NB4 (cell line): ENCODE data around the gene MAST4.

Source experiments
- DNase-seq: peaks from one replicate; pipeline ENCODE4 v3.0.0; 2010; ENCODE audit warnings: low read depth
- H3K4me3 ChIP-seq: one replicate; pipeline ENCODE4 v1.5.1; 2011; ENCODE audit warnings: mild to moderate bottlenecking, low read depth, low read length, moderate library complexity
- CTCF ChIP-seq: IDR thresholded peaks from one replicate; pipeline ENCODE4 v1.5.1; 2012; ENCODE audit warnings: low read depth, low read length
- MAX ChIP-seq: IDR thresholded peaks from 2 replicates; pipeline ENCODE4 v1.6.1; 2011; ENCODE audit warnings: low read depth, low read length
- MYC ChIP-seq: IDR thresholded peaks from 2 replicates; pipeline ENCODE4 v1.6.1; 2011; ENCODE audit warnings: low read depth, low read length
- POLR2A ChIP-seq: IDR thresholded peaks from 2 replicates; pipeline ENCODE4 v1.6.1; 2011; ENCODE audit warnings: mild to moderate bottlenecking; ENCODE audit not compliant: insufficient read length; ENCODE audit errors: extremely low read depth

MAST4 gene

GRCh38 chr5:66603881-66604280 lies 7.7 kb downstream of the MAST4 start:
- DNase-seq, result no peak
- TF ChIP-seq MYC, result no peak
- TF ChIP-seq POLR2A, result no peak
- TF ChIP-seq MAX, result no peak
- H3K4me3 ChIP-seq, result no peak overlapping the region

- TF ChIP-seq MAX, result no peak
- no peak for TF ChIP-seq MYC
- TF ChIP-seq CTCF, result no peak
- TF ChIP-seq POLR2A, result no peak
- DNase-seq, result no peak
- no peak overlapping the region for H3K4me3 ChIP-seq
These were observed 10.5 kb downstream of the MAST4 start for GRCh38 chr5:66606713-66607112.

GRCh38 chr5:66608501-66608900 lies 12.3 kb downstream of the MAST4 start:
- TF ChIP-seq POLR2A (no peak), MYC (no peak), MAX (no peak), CTCF (no peak)
- no peak for DNase-seq
- no peak overlapping the region for H3K4me3 ChIP-seq

GRCh38 chr5:66609615-66610014 lies 13.4 kb downstream of the MAST4 start:
- TF ChIP-seq MAX (no peak), CTCF (no peak), POLR2A (no peak), MYC (no peak)
- no peak for DNase-seq
- no peak overlapping the region for H3K4me3 ChIP-seq

- no peak overlapping the region for H3K4me3 ChIP-seq
- no peak for DNase-seq
- TF ChIP-seq POLR2A (no peak), MYC (no peak), MAX (no peak), CTCF (no peak)
These were observed 16.0 kb downstream of the MAST4 start for GRCh38 chr5:66612226-66612625.

GRCh38 chr5:66615136-66615535 lies 18.9 kb downstream of the MAST4 start:
- no peak for DNase-seq
- no peak overlapping the region for H3K4me3 ChIP-seq
- TF ChIP-seq POLR2A (no peak), MAX (no peak), MYC (no peak), CTCF (no peak)
